ENCODE data around the gene LIPT1. TPM values are rescaled to one million over a fixed set of nuclear protein-coding genes. Genes with fewer than 3 reads are reported as not detected.

The LIPT1 gene
- 2.4 and 3.0 TPM in 2 replicates for total RNA-seq

DNA sequence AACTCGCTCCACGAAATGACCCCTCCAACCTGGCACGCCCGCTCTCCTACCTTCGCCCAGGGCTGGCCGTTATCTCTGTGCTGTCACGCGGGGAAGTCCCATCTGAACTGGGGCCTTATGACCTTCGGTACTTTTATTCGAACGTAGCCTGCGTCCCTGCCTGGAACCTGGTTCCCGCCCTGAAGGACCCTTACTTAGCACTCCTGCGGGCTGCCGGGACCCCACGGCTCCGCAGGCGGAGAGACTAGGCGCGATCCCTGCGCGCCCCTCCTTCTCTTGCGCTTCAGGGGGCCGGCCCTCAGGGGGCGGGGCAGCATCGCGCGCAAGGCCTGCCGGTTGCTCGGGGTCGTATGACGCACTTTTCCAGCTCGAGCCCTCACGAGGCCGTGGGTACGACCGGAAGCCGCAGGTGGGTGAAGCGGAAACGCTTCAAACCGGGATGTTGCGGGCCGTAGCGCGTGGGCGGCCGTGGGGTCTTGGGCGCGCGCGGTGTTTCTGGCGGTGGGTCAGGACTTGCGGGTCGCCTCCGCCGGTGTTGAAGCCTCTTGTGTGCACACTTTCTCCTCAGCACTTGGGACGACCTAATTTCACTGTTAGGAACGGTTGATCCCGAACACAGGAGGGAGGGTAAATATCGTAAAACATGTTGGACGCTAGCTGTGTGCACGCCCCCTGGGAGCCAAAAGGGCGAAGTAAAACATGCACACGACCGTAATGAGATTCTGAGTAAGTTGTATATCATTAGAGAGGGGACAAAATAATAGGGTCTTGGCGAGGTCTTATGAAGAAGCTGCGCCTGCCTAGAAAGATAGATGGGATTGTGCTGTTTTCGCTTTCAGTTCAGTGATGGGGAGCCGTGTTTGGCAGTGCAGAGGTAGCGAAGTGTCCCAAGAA, at the start of gene LIPT1, which contains the start of gene TSGA10:
TSS of gene LIPT1 (plus strand) at position 325 of the 894 bp plus-strand sequence. CDS start 6,991 bp downstream, outside the sequence.
TSS of gene TSGA10 (minus strand) at position 300 of the 894 bp plus-strand sequence. CDS start 45,503 bp downstream, outside the sequence.

DNA sequence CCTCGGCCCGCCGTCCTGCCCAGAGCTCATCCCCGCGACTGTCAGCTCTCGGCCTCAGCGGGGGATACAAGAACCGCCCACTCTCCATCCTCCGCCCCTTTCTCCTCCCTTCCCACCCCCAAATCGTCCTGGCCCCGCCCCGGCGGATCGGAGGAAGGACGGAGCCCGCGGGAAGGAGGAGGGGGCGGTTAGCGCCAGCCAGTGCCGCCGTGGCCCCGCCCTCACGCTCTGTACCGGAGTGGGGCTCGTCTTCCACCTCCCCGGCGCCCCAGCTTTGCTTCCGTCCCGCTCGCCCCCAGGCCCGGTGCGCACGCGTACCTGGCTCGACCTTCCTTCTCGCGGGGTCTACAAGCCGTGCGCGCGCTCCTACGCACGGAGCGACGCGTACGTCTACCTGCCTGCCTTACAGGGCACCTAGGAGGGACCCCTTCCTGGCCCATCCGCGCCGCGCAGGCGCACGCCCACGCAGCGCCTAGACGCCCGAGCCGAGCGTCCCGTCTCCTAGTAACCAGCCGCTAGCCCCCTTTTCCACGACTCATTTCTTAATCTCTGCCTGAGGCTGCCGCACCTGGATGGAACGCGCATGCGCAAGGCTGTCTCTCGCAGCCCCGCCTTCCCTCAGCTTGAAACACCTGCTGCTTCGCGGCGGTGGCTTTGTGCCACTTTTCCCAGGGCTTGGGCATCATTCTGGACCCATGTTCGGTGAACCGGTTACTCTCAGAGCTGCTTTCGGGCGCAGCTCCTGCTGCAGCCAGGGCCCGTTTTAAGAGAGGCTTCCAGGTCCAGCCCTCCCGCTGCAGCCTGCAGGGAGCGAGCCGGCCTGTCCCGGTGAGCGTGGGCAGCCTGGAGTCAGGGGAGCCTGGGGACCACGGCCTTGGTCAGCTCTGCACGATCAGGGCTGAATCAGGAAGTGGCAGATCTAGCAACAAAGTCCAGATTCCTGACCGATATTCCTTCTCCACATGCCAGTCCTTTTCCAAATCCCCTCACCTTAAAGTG, 13.4 kb upstream of the LIPT1 start, which contains the start of gene C2orf15:
TSS of gene C2orf15 (plus strand) at position 598 of the 999 bp plus-strand sequence. CDS start 8,852 bp downstream, outside the sequence.

DNA sequence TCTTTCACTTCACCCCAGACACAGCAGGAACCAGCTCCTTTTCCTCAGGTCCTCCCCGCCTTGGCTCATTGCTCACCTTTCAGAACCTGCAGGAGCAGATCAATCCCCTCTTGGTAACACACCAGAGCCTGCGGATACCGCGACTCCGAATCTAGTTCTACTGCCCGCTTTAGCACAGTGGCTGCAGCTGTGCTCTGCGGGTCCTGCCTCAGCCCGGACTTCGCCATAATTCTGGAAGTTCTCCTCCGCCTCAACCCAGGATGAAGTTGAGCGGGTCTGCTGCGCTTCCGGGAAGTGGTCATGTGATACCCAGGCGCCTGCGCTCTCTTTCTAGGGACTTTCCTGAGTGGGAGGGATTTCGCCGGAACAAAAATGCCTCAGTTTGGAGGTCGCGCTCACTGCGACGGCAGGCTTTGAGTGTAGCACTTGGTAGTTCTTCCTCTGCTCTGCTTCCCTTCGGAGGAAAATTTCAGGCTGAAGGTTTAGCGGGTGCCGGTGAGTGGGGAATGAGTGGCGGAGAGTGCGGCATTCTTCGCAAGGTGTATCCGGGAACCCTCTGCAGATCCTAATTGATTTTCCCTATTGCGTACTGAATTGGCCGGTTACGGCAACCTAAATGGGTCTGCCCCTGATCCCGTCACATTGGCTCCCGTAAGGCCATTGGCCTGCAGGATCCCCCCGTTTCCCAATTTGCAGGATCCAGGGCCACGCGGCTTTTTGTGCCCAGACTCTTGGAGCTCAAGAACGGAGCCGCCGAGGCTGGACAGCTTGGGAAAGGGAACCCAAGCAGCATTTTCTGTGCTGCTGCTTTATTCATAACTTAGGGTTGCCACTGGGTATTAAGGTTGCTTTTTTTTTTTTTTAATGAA, 26.2 kb downstream of the LIPT1 start, which contains the start of the genes MITD1 and MRPL30:
TSS of gene MITD1 (minus strand) at position 304 of the 869 bp plus-strand sequence. CDS start at position 227, 77 bp downstream.
TSS of gene MRPL30 (plus strand) at position 430 of the 869 bp plus-strand sequence. CDS start 5,020 bp downstream, outside the sequence.

Small RNA genes within 50 kb of the gene (small RNA-seq; reads per million reads assigned to genes)
- not detected for gene AC092587.1

Other genes starting within 250 kb of the LIPT1 start
- 0.65 and 0.79 TPM in 2 replicates for gene CRACDL, start 218.7 kb upstream of the LIPT1 start, total RNA-seq
- gene C2orf15, start 13.3 kb upstream of the LIPT1 start, total RNA-seq, result 0.22 and 0.79 TPM in 2 replicates
- gene TSGA10, start within 50 bp of the LIPT1 start, total RNA-seq, result 2.9 and 6.7 TPM in 2 replicates
- 17.1 and 18.1 TPM in 2 replicates for gene MITD1, start 26.1 kb downstream of the LIPT1 start, total RNA-seq
- gene MRPL30, start 26.2 kb downstream of the LIPT1 start, total RNA-seq, result 30.4 and 35.7 TPM in 2 replicates
- not detected in 2 replicates for gene LYG2, start 100.7 kb downstream of the LIPT1 start, total RNA-seq
- gene LYG1, start 146.2 kb downstream of the LIPT1 start, total RNA-seq, result 0.79 TPM in 1 of 2 replicates, not detected in the other
- gene TXNDC9, start 181.4 kb downstream of the LIPT1 start, total RNA-seq, result 33.0 and 59.8 TPM in 2 replicates
- gene EIF5B, start 182.4 kb downstream of the LIPT1 start, total RNA-seq, result 12.2 and 16.1 TPM in 2 replicates

All from placental epithelial cell (primary cell).